ENCODE measurements around the gene APOB.

The APOB gene

GRCh38 chr2:21021430-21021829 is 22.4 kb downstream of the APOB start:
- Histone ChIP-seq H3K4ac (ENCODE audit: low read depth in 1 of 2, low read length in 2 of 2) (no peak overlapping the region), H3K4me3 (ENCODE audit: insufficient read depth in 1 of 2, low read depth in 1 of 2, low read length in 2 of 2) (no peak overlapping the region), H2AFZ (ENCODE audit: low read depth, low read length) (no peak overlapping the region), H3K9me3 (ENCODE audit: control insufficient read depth, low read length) (no peaks in the 10 kb centered on the region), H3K14ac (ENCODE audit: low read length in 2 of 2) (no peak overlapping the region), H3K23ac (ENCODE audit: low read length in 2 of 2) (no peak overlapping the region), H3K18ac (ENCODE audit: low read depth in 1 of 2, low read length in 2 of 2) (no peak overlapping the region), H2BK5ac (ENCODE audit: low read depth, low read length, poor library complexity, severe bottlenecking) (no peak overlapping the region), H3K4me1 (ENCODE audit: control insufficient read depth, insufficient read depth, low read depth, low read length) (peaks cover 2% of the 10 kb centered on the region), H3K27ac (ENCODE audit: low read length, poor library complexity, severe bottlenecking) (no peak overlapping the region), H3K4me2 (ENCODE audit: low read length, poor library complexity, severe bottlenecking) (no peak overlapping the region), H2BK15ac (ENCODE audit: low read depth, poor library complexity, severe bottlenecking) (no peak overlapping the region), H2AK5ac (ENCODE audit: low read length, severe bottlenecking) (no peak overlapping the region), H4K91ac (ENCODE audit: low read length) (no peak overlapping the region), H3K36me3 (ENCODE audit: control insufficient read depth in 1 of 2, insufficient read depth in 2 of 2, low read depth in 1 of 2, low read length in 2 of 2) (no peaks in the 10 kb centered on the region), H2BK12ac (ENCODE audit: low read length in 2 of 2) (no peak overlapping the region), H4K8ac (ENCODE audit: low read length) (no peak overlapping the region), H3K9ac (ENCODE audit: low read length) (no peak overlapping the region), H2BK120ac (ENCODE audit: low read depth, low read length) (no peak overlapping the region), H3K79me1 (replicated peaks; ENCODE audit: low read length, poor library complexity, severe bottlenecking) (no peaks in the 10 kb centered on the region), H3K27me3 (ENCODE audit: control insufficient read depth in 1 of 2, insufficient read depth in 1 of 2, low read length in 2 of 2) (peaks cover 0 to 10% of the 10 kb centered on the region in 2 experiments)
- no peak for DNase-seq
- WGBS, result 87% methylated on average over 1 of the region's 1 CpG

GRCh38 chr2:21020668-21021288 is 23.1 kb downstream of the APOB start:
- H4K8ac ChIP-seq (ENCODE audit: low read length), result no peak overlapping the region
- no peak overlapping the region for H3K9ac ChIP-seq (ENCODE audit: low read length)
- H3K27me3 ChIP-seq (ENCODE audit: control insufficient read depth in 1 of 2, insufficient read depth in 1 of 2, low read length in 2 of 2), result peaks cover 0 to 10% of the 10 kb centered on the region in 2 experiments
- H3K14ac ChIP-seq (ENCODE audit: low read length in 2 of 2), result no peak overlapping the region
- no peak overlapping the region for H2BK5ac ChIP-seq (ENCODE audit: low read depth, low read length, poor library complexity, severe bottlenecking)
- H3K18ac ChIP-seq (ENCODE audit: low read depth in 1 of 2, low read length in 2 of 2), result no peak overlapping the region
- H2BK12ac ChIP-seq (ENCODE audit: low read length in 2 of 2), result no peak overlapping the region
- no peak overlapping the region for H4K91ac ChIP-seq (ENCODE audit: low read length)
- H3K79me1 ChIP-seq (replicated peaks; ENCODE audit: low read length, poor library complexity, severe bottlenecking), result no peaks in the 10 kb centered on the region
- no peak overlapping the region for H3K4ac ChIP-seq (ENCODE audit: low read depth in 1 of 2, low read length in 2 of 2)
- H2BK120ac ChIP-seq (ENCODE audit: low read depth, low read length), result no peak overlapping the region
- no peak overlapping the region for H2BK15ac ChIP-seq (ENCODE audit: low read depth, poor library complexity, severe bottlenecking)
- WGBS, result 73% methylated on average over 2 of the region's 2 CpGs
- no peak overlapping the region for H2AFZ ChIP-seq (ENCODE audit: low read depth, low read length)
- DNase-seq, result no peak
- H3K23ac ChIP-seq (ENCODE audit: low read length in 2 of 2), result no peak overlapping the region
- no peaks in the 10 kb centered on the region for H3K36me3 ChIP-seq (ENCODE audit: control insufficient read depth in 1 of 2, insufficient read depth in 2 of 2, low read depth in 1 of 2, low read length in 2 of 2)
- no peak overlapping the region for H3K4me3 ChIP-seq (ENCODE audit: insufficient read depth in 1 of 2, low read depth in 1 of 2, low read length in 2 of 2)
- peaks cover 2% of the 10 kb centered on the region for H3K4me1 ChIP-seq (ENCODE audit: control insufficient read depth, insufficient read depth, low read depth, low read length)
- no peak overlapping the region for H3K4me2 ChIP-seq (ENCODE audit: low read length, poor library complexity, severe bottlenecking)
- no peaks in the 10 kb centered on the region for H3K9me3 ChIP-seq (ENCODE audit: control insufficient read depth, low read length)
- no peak overlapping the region for H3K27ac ChIP-seq (ENCODE audit: low read length, poor library complexity, severe bottlenecking)
- H2AK5ac ChIP-seq (ENCODE audit: low read length, severe bottlenecking), result no peak overlapping the region

DNA sequence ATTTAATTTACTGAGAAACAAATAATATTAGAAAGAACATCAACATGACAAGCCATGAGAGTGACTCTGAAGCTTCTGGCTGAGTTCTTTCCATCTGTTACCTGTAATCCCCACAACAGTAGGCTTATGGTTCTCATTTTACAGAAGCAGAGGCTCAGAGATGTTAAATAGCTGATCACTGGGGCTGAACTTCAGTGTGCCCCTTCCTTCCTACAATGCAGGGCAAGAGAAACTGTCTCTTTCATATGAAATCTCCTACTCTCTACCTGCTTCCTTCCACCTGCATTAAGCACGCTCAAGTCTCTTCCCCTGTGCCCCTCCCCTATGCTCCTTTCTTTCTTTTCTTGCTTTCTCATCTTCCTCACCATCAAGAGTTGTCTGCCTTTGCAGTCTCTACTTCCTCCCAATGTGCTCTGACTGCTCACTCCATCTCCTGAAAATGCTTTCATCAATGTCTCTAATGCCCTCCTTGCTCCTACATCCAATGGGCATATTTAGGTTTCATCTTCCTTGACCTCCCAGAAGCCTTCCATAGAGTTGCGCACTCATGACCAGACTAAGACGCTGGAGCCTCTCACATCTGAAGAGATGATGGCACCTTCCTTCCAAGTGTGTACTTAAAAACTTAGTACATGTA is 23.7 kb downstream of the APOB start:
- Histone ChIP-seq H3K4ac (ENCODE audit: low read depth in 1 of 2, low read length in 2 of 2) (no peak overlapping the region), H2BK12ac (ENCODE audit: low read length in 2 of 2) (no peak overlapping the region), H3K9ac (ENCODE audit: low read length) (no peak overlapping the region), H3K27me3 (ENCODE audit: control insufficient read depth in 1 of 2, insufficient read depth in 1 of 2, low read length in 2 of 2) (peaks cover 0 to 10% of the 10 kb centered on the region in 2 experiments), H3K23ac (ENCODE audit: low read length in 2 of 2) (no peak overlapping the region), H3K79me1 (replicated peaks; ENCODE audit: low read length, poor library complexity, severe bottlenecking) (no peaks in the 10 kb centered on the region), H3K18ac (ENCODE audit: low read depth in 1 of 2, low read length in 2 of 2) (no peak overlapping the region), H3K4me3 (ENCODE audit: insufficient read depth in 1 of 2, low read depth in 1 of 2, low read length in 2 of 2) (no peak overlapping the region), H2AK5ac (ENCODE audit: low read length, severe bottlenecking) (no peak overlapping the region), H2AFZ (ENCODE audit: low read depth, low read length) (no peak overlapping the region), H3K27ac (ENCODE audit: low read length, poor library complexity, severe bottlenecking) (no peak overlapping the region), H4K8ac (ENCODE audit: low read length) (no peak overlapping the region), H3K4me2 (ENCODE audit: low read length, poor library complexity, severe bottlenecking) (no peak overlapping the region), H2BK15ac (ENCODE audit: low read depth, poor library complexity, severe bottlenecking) (no peak overlapping the region), H3K9me3 (ENCODE audit: control insufficient read depth, low read length) (no peaks in the 10 kb centered on the region), H2BK120ac (ENCODE audit: low read depth, low read length) (no peak overlapping the region), H2BK5ac (ENCODE audit: low read depth, low read length, poor library complexity, severe bottlenecking) (no peak overlapping the region), H3K4me1 (ENCODE audit: control insufficient read depth, insufficient read depth, low read depth, low read length) (peaks cover 2% of the 10 kb centered on the region), H3K14ac (ENCODE audit: low read length in 2 of 2) (no peak overlapping the region), H3K36me3 (ENCODE audit: control insufficient read depth in 1 of 2, insufficient read depth in 2 of 2, low read depth in 1 of 2, low read length in 2 of 2) (no peaks in the 10 kb centered on the region), H4K91ac (ENCODE audit: low read length) (no peak overlapping the region)
- DNase-seq, result no peak
- 73% methylated on average over 2 of the region's 3 CpGs for WGBS

DNA sequence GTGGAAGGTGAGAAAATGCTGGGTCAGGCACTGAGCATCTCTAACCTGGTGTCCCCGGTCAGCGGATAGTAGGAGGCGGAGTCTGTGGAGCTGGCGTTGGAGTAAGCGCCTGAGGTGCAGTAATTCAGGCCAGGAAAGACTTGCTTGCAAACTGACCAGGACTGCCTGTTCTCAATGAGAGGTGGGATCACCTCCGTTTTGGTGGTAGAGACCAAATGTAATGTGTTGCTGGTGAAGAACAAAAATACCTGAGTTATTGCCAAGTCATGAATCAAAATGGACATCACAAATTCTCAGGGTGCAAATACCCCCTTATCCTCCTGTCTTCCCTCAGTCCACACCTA is 24.2 kb downstream of the APOB start:
- 92% methylated on average over 6 of the region's 6 CpGs for WGBS
- H3K27me3 ChIP-seq (ENCODE audit: control insufficient read depth in 1 of 2, insufficient read depth in 1 of 2, low read length in 2 of 2), result peaks cover 0 to 10% of the 10 kb centered on the region in 2 experiments
- H3K4me2 ChIP-seq (ENCODE audit: low read length, poor library complexity, severe bottlenecking), result no peak overlapping the region

More for the DNA sequence above, 24.2 kb downstream of the APOB start:
- Histone ChIP-seq H3K4ac (ENCODE audit: low read depth in 1 of 2, low read length in 2 of 2) (no peak overlapping the region), H3K14ac (ENCODE audit: low read length in 2 of 2) (no peak overlapping the region), H4K91ac (ENCODE audit: low read length) (no peak overlapping the region), H3K4me3 (ENCODE audit: insufficient read depth in 1 of 2, low read depth in 1 of 2, low read length in 2 of 2) (no peak overlapping the region), H4K8ac (ENCODE audit: low read length) (no peak overlapping the region), H3K9me3 (ENCODE audit: control insufficient read depth, low read length) (no peaks in the 10 kb centered on the region), H2BK15ac (ENCODE audit: low read depth, poor library complexity, severe bottlenecking) (no peak overlapping the region), H2BK5ac (ENCODE audit: low read depth, low read length, poor library complexity, severe bottlenecking) (no peak overlapping the region), H3K36me3 (ENCODE audit: control insufficient read depth in 1 of 2, insufficient read depth in 2 of 2, low read depth in 1 of 2, low read length in 2 of 2) (no peaks in the 10 kb centered on the region), H3K79me1 (replicated peaks; ENCODE audit: low read length, poor library complexity, severe bottlenecking) (no peaks in the 10 kb centered on the region), H3K4me1 (ENCODE audit: control insufficient read depth, insufficient read depth, low read depth, low read length) (peaks cover 2% of the 10 kb centered on the region), H3K18ac (ENCODE audit: low read depth in 1 of 2, low read length in 2 of 2) (no peak overlapping the region), H2AFZ (ENCODE audit: low read depth, low read length) (no peak overlapping the region), H2AK5ac (ENCODE audit: low read length, severe bottlenecking) (no peak overlapping the region), H3K23ac (ENCODE audit: low read length in 2 of 2) (no peak overlapping the region), H2BK120ac (ENCODE audit: low read depth, low read length) (no peak overlapping the region), H3K9ac (ENCODE audit: low read length) (no peak overlapping the region), H2BK12ac (ENCODE audit: low read length in 2 of 2) (no peak overlapping the region), H3K27ac (ENCODE audit: low read length, poor library complexity, severe bottlenecking) (no peak overlapping the region)
- DNase-seq, result no peak
